Esophagus muscularis mucosa (tissue), 4 donors: ENCODE data around the gene MICALL1. TPM values are rescaled to one million over a fixed set of nuclear protein-coding genes. Genes with fewer than 3 reads are reported as not detected.

Source experiments
- DNase-seq: peaks from one replicate; pipeline ENCODE4 v3.0.0-alpha.2; 2017; ENCODE audit errors: extremely low spot score
- H3K27ac ChIP-seq, 4 donors: fragments of 200-600 bp; sonication (generic); replicated peaks in 1 of 4; 1 replicate in 3 of 4; 2 replicates in 1 of 4; pipeline ENCODE4 v1.5.1; 2016 to 2019; ENCODE audit warnings: mild to moderate bottlenecking in 1 of 4
- H3K27me3 ChIP-seq, 4 donors: fragments of 200-600 bp; sonication (generic); one replicate each; pipeline versions ENCODE4 v1.5.1 to v1.6.0; 2016 to 2019
- H3K36me3 ChIP-seq, 4 donors: fragments of 200-600 bp; sonication (generic); one replicate each; pipeline ENCODE4 v1.5.1; 2016 to 2019
- H3K4me1 ChIP-seq, 4 donors: fragments of 200-600 bp; sonication (generic); one replicate each; pipeline ENCODE4 v1.5.1; 2016 to 2019
- H3K4me3 ChIP-seq, 4 donors: fragments of 200-600 bp; sonication (generic); 1 replicate in 2 of 4; 2 replicates in 2 of 4; pipeline ENCODE4 v1.5.1; 2016 to 2019; ENCODE audit warnings: mild to moderate bottlenecking in 4 of 4, moderate library complexity in 1 of 4
- H3K9me3 ChIP-seq, 4 donors: fragments of 200-600 bp; sonication (generic); 1 replicate in 3 of 4; 2 replicates in 1 of 4; pipeline ENCODE4 v1.5.1; 2016 to 2019
- EP300 ChIP-seq: sonication (generic); formaldehyde crosslinking; IDR thresholded peaks from one replicate; pipeline ENCODE4 v1.6.1; 2017; ENCODE audit warnings: antibody characterized with exemption
- POLR2A ChIP-seq: fragments of 450-650 bp; IDR thresholded peaks from one replicate; pipeline ENCODE4 v1.6.1; 2017; ENCODE audit warnings: antibody characterized with exemption, moderate library complexity, mild to moderate bottlenecking, low read depth
- POLR2AphosphoS5 ChIP-seq, 2 donors: sonication (generic); formaldehyde crosslinking; IDR thresholded peaks; one replicate each; pipeline ENCODE4 v1.6.1; 2017; ENCODE audit warnings: antibody characterized with exemption in 2 of 2
- WGBS: methylation state at CpG from one replicate; pipeline ENCODE4 v1.1.5; 2018; 5-methylcytosine and 5-hydroxymethylcytosine counted together
- intact Hi-C: fragments of 100-400 bp; cut with DNase I; formaldehyde crosslinking; loops from one replicate; pipeline ENCODE4 v1.15.1; 2023
- total RNA-seq, 4 donors: library from RNA; depleted of rRNA; stranded (reverse); fragments of >200 nt; gene quantifications; one replicate each; pipeline versions ENCODE4 v1.1.0 to v1.2.1, GENCODE V29; 2016
- TF ChIP-seq, protein P1 (sequence below), 3 experiments: fragments of 200-600 bp in 2 of 3; fragments of 450-650 bp in 1 of 3; sonication (generic) in 2 of 3; IDR thresholded peaks; one replicate each; pipeline ENCODE4 v1.5.1; 2017 to 2019; ENCODE audit warnings: antibody characterized with exemption in 3 of 3, mild to moderate bottlenecking in 2 of 3, moderate library complexity in 1 of 3

The MICALL1 gene
- total RNA-seq, 4 donors from 2014 or later = 51.2 to 136 (median 71.2) TPM

DNA sequence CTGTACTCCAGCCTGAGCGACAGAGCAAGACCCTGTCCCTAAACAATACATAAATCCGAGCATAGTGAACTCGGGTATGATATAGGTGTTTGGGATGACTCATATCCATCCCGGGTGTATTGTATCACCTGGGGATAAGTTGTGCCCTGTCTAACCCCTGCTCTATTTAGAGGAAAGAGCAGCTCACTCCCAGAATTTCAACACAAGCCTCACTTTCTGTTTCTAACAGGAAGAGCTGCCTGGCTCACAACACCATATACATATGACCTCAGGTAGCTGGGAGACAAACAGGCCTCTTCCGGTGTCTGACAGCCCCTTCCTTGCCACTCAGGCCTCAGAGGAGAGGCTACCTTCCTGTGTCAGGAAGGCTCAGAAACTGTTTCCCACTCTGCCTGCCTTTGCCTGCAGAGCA is 9.9 kb upstream of the MICALL1 start:
- no peak for DNase-seq
- TF ChIP-seq POLR2AphosphoS5 (IDR thresholded peaks at IDR 0.05) = peak; percentile 8 to 37
- no peak for TF ChIP-seq EP300
- TF ChIP-seq POLR2A = no peak
- TF ChIP-seq, protein P1, sequence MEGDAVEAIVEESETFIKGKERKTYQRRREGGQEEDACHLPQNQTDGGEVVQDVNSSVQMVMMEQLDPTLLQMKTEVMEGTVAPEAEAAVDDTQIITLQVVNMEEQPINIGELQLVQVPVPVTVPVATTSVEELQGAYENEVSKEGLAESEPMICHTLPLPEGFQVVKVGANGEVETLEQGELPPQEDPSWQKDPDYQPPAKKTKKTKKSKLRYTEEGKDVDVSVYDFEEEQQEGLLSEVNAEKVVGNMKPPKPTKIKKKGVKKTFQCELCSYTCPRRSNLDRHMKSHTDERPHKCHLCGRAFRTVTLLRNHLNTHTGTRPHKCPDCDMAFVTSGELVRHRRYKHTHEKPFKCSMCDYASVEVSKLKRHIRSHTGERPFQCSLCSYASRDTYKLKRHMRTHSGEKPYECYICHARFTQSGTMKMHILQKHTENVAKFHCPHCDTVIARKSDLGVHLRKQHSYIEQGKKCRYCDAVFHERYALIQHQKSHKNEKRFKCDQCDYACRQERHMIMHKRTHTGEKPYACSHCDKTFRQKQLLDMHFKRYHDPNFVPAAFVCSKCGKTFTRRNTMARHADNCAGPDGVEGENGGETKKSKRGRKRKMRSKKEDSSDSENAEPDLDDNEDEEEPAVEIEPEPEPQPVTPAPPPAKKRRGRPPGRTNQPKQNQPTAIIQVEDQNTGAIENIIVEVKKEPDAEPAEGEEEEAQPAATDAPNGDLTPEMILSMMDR (IDR thresholded peaks at IDR 0.05) = no peak
- intact Hi-C loops = no loop called here
- H3K9me3 ChIP-seq = no peaks in the 10 kb centered on the region
- H3K4me3 ChIP-seq = no peak overlapping the region
- peak overlapping the region; percentile 16 to 77 (median 66) for H3K27ac ChIP-seq
- H3K27me3 ChIP-seq = no peaks in the 10 kb centered on the region
- H3K36me3 ChIP-seq = peaks cover 0 to 4% (median 1%) of the 10 kb centered on the region in 4 donors
- peaks cover 24 to 79% (median 71%) of the 10 kb centered on the region in 4 donors for H3K4me1 ChIP-seq
- 50% methylated on average over 5 of the region's 5 CpGs for WGBS

DNA sequence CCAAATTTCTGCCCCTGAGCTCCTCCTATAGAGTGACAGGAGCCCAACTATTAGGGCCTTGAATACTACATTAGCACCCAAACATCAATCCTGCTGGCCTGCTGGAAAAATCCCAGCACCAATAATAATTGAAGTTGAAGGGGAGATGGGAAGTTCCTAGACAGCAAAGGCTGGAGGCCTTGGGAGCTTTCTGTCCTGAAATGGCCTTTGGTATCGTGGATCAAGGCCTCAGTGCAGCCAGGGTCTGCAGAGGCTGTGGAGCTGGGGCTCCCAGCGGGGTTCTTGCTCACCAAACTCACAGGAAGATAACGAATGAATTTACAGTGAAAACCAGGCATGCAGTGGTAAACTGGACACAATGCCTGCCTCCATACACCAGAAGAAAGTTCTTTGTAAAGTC is 9.2 kb upstream of the MICALL1 start:
- H3K9me3 ChIP-seq = no peaks in the 10 kb centered on the region
- H3K36me3 ChIP-seq = no peaks in the 10 kb centered on the region
- no peaks in the 10 kb centered on the region for H3K27me3 ChIP-seq
- 79% methylated on average over 3 of the region's 3 CpGs for WGBS
- intact Hi-C loops = no loop called here
- DNase-seq = no peak
- H3K27ac ChIP-seq = peak overlapping the region; percentile 16 to 77 (median 56)
- peaks cover 24 to 78% (median 69%) of the 10 kb centered on the region in 4 donors for H3K4me1 ChIP-seq
- TF ChIP-seq POLR2AphosphoS5 (IDR thresholded peaks at IDR 0.05) (no peak), EP300 (no peak), POLR2A (no peak)
- TF ChIP-seq, protein P1 (IDR thresholded peaks at IDR 0.05) = no peak
- H3K4me3 ChIP-seq = no peak overlapping the region

DNA sequence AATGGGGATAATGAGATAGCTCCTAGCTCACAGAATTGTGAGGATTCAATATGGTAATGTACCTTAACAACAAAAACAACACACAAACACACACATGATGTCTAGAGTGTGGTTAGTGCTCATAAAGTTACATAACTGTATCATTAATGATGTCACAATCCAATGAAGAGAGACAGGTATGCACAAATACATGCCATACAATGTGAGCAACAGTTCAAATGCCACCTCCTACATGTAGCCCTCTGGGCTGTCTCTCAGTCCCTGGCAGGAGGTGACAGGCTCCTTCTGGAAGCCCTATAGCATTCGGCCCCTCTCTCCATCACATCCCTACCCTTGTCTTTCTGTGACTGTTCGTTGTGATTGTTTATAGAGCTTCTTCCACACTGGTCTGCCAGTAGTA is 8.3 kb upstream of the MICALL1 start:
- Histone ChIP-seq H3K4me1 (peaks cover 24 to 70% (median 60%) of the 10 kb centered on the region in 4 donors), H3K27ac (peak overlapping the region in 3 of 4 donors; percentile 48 to 77 (median 50)), H3K27me3 (no peaks in the 10 kb centered on the region), H3K4me3 (no peak overlapping the region), H3K36me3 (no peaks in the 10 kb centered on the region), H3K9me3 (no peaks in the 10 kb centered on the region)
- TF ChIP-seq, protein P1 (IDR thresholded peaks at IDR 0.05) = no peak
- TF ChIP-seq EP300 (no peak), POLR2AphosphoS5 (IDR thresholded peaks at IDR 0.05) (no peak), POLR2A (no peak)
- WGBS = 87% methylated on average over 2 of the region's 2 CpGs
- no peak for DNase-seq
- intact Hi-C loops = no loop called here

DNA sequence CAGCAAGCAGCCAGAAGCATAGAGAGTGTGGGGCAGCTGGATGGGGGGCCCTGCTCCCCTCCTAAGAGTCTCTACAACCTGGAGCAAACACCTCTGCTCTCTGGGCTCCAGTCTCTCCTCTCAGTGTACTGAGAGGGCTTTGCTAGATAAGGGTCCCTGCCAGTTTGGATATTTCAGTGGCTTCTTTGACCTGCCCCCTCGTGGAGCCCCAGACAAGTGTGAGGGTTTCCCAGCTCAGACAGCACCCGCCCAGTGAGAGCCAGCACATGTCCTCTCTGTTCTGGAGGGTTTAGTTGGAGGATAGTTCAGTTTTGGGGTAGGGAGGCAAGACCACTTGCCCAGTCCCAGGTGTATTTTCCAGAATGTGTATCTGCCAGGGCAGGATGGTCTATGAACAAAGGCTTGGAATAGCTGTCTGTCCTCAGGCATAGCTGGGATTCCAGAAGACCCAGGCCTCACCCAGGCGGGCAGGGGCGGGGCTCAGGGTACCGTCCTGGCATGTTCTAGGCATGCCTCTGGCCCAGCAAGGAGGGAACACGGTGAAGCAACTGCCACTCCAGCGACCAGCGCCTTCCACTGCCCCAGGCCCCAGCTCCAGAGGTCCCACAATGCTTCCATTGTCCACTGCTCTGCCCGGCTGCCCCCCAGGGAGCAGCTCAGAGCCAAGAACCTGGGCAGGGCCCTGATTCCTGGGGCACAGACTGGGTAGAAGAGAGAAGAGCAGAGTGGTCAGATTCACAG is 7.5 kb upstream of the MICALL1 start:
- H3K4me3 ChIP-seq = no peak overlapping the region
- H3K4me1 ChIP-seq = peaks cover 16 to 62% (median 52%) of the 10 kb centered on the region in 4 donors
- H3K36me3 ChIP-seq = no peaks in the 10 kb centered on the region
- H3K27ac ChIP-seq = peak overlapping the region; percentile 13 to 57 (median 49)
- no peak for DNase-seq
- TF ChIP-seq, protein P1 (IDR thresholded peaks at IDR 0.05) = no peak
- TF ChIP-seq POLR2A (no peak), POLR2AphosphoS5 (IDR thresholded peaks at IDR 0.05) (no peak), EP300 (no peak)
- H3K27me3 ChIP-seq = no peaks in the 10 kb centered on the region
- WGBS = 70% methylated on average over 9 of the region's 9 CpGs
- intact Hi-C loops = no loop called here
- no peaks in the 10 kb centered on the region for H3K9me3 ChIP-seq
